HG03196 (cell line): ENCODE measurements around the gene PLCB1.
"Not testable (repeated sequence)": the region's sequence is repeated elsewhere in the genome, so short reads cannot be mapped to it uniquely, and the experiment has no call there.

Experiments
- ATAC-seq: cut with Tn5 transposase; IDR thresholded peaks from one replicate; pipeline ENCODE4 v1.9.1; 2021; ENCODE audit not compliant: unreplicated experiment

PLCB1 gene

GRCh38 chr20:8431538-8432434 lies 299.7 kb downstream of the PLCB1 start:
- no peak for ATAC-seq

DNA sequence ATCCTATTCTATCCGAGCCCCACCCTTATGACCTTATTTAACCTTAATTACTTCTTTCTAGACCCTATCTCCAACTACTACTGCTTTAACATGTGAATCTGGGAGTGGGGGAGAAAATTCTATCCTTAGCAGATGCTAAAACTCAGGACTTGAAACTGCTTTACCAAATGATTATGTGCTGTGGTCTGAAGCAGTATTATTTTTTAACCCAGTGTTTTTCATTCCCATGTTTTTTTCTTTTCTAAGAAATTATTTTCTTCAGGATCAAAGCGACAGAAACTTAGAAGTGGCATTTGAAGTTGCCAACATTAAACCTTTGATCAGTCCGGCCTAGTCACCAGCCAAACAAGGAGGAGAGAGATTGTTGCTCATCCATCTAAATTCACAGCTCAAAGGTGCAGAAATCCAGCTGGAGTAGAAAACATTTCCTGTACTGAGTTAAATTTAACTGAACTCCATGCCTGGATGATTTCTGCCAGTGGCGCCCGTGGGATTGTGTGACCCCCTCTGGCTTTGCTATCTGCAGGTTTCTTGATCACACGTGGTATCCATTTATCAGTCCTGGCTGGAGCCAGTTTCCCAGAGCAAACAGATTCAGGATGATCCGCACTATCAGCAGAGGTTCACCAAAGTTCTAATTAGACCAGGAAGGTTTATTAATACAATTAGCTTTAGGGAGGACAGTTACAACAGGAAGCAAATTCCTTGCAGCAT lies 300.5 kb downstream of the PLCB1 start:
- no peak for ATAC-seq

DNA sequence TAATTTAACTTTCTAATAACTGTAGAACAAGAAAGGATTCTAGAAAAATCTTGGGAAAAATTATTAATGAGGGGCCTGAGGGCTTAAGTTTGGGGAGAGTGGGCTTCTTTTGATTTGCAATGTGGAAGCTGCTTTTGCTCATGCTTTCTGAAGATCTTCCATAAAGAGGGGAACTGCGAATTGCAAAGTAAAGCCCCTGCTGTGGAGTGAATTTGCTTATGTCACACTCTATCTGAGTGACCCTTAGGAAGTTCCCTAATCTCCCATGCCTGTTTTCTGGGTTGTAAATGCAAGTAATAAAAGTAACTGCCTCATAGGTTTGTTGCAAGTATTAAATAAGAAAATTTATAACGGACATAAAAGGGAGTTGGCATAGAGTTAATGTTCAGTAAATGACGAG lies 301.2 kb downstream of the PLCB1 start:
- no peak for ATAC-seq

DNA sequence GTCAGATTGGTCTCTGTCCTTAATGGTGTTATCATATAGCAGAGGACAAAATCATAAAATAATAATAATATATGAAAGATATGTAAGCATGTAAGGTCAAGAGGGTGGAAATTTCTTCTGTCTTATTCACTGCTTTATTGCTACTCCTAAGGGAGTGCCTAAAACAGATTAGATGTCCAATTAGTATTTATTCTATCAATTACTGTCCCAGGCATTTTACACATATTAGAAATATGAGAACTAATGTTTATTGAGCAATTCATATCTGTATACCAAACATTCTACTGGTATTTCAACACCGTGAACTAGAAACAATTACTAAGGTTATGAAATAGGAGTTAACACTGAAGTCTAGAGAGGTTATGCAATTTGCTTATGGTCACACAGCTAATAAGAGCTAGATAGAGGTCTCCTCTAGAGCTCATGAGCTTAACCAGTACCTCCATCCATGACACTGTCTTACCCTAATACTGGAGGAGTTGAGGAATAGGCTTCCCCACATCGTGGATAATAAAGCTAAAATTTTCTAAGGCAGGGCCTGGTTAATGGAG lies 302.3 kb downstream of the PLCB1 start:
- no peak for ATAC-seq

GRCh38 chr20:8435285-8436035 lies 303.4 kb downstream of the PLCB1 start:
- ATAC-seq: no peak

DNA sequence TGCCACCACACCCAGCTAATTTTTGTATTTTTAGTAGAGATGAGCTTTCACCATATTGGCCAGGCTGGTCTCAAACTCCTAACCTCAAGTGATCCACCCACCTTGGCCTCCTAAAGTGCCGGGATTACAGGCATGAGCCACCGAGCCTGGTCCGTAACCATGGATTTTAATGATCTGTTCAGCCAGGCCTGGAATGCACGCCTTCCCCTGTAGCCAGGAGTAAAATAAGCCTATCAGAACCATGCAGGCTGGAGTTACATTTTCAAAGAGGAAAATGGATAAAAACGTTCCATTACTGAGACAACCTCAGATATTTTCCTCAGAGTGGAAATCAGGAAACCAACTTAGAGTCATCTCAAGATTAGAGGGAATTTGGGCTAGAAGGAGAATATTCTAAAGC lies 304.9 kb downstream of the PLCB1 start:
- ATAC-seq: not testable (repeated sequence)

GRCh38 chr20:8438748-8439147 lies 306.7 kb downstream of the PLCB1 start:
- no peak for ATAC-seq

GRCh38 chr20:8443464-8444072 lies 311.5 kb downstream of the PLCB1 start:
- no peak for ATAC-seq

DNA sequence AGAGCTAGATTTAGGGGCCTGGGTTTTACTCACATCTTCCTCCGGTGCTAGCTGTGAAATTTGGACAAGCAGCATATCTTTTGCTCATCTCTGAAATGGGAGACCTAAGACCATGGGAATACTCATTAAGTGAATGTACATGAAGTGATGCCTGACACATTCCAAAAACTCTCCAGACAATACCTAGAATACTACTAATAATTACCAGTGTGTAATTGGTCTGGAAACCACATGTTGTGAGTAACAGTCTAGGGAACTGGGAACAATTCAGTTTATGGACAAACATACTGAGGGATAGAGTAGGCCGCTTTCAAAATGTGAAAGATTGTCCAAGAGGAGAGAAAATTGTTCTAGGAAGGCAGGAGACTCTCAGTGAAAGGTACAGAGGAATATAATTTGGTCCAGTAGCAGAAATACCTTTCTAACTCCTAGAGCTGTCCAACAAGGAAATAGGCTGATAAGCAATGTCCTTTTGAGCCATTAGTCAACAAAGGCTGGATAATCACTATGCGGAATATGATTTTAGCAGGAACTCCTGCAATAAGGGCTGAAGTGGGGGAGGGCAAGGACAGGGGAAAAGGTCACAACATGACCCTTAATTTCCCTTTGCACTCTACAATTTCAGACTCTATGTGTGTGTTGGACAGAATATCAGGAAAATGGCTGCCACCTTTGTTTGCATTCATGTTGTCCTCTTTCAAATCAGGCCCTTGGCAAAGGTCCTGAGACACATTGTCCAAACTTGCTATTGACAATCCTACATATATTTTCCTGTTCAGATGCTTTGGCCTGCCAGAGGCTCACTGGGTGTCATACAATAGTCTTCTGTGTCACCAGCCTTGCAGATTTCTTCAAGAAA lies 315.4 kb downstream of the PLCB1 start:
- no peak for ATAC-seq

DNA sequence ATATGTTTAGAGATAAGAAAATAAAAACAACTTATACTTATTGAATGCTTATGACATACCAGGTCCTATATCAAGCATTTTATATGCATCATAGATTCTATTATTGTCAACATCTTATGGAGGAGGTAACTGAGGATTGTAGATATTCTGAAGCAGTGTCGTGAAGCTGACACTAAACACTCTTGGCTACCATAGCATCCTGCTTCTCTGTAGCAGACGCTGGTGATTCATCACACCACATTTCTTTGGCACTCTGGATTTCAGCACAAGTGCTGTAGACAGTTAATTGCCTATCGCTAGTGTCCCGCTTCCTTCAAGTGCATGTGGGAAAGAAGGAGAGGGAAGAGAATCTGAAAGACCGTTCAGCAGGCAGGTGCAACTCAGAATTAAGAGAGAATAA lies 317.1 kb downstream of the PLCB1 start:
- no peak for ATAC-seq

DNA sequence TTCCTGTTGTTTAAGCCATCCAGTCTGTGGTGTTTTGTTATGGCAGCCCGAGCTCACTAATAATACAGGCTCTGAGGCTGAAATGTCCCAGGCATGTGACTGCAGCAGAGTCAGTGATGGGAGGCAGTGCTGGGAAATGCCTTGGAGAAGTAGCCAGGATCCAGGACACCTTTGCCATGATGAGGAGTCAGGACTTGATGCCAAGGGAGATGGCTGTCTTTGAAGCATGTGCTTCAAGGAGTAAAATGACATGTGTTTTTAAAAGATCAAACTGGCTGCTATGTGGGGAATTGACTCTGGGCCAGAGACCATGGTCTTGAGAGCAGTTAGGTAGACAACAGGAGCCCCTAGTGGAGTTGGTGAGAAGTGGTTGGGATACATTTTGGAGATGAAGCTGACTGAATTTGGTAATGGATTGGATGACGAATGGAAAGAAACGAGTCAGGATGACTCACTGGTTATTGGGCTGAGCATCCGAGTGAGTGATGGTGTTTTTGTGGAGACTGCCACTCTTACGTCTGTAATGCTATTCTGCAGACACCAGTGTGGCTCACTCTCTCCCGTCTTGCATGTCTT lies 322.2 kb downstream of the PLCB1 start:
- ATAC-seq: no peak

GRCh38 chr20:8456765-8457164 lies 324.7 kb downstream of the PLCB1 start:
- ATAC-seq: no peak

- no peak for ATAC-seq
Measured at GRCh38 chr20:8457978-8458377, 325.9 kb downstream of the PLCB1 start.

GRCh38 chr20:8461186-8461585 lies 329.1 kb downstream of the PLCB1 start:
- no peak for ATAC-seq

- ATAC-seq: no peak
Measured at GRCh38 chr20:8464368-8464767, 332.3 kb downstream of the PLCB1 start.

GRCh38 chr20:8466781-8467180 lies 334.7 kb downstream of the PLCB1 start:
- not testable (repeated sequence) for ATAC-seq

GRCh38 chr20:8470156-8470555 lies 338.1 kb downstream of the PLCB1 start:
- ATAC-seq: no peak

GRCh38 chr20:8471465-8471864 lies 339.4 kb downstream of the PLCB1 start:
- ATAC-seq: no peak

DNA sequence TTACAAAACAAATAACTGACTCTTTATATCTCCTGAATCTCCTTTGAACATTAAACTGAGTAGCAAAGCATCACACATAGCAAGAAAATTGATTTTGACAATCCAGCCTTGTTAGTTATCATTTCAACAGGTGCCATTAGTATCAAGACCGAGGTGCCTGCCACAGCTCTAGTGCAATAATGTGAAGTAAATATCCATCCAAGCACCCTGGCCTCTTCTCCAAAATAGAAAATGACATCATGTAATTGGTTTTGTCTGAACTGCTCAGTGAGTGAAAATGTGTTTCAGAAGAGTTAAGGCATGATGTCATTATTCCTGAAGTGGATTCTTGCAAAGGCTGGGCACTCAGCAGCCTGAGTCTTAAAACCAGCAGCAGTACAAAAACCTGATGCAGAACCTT lies 341.4 kb downstream of the PLCB1 start:
- no peak for ATAC-seq
